ENCODE measurements around the gene GGACT.
"Not testable (repeated sequence)": the region's sequence is repeated elsewhere in the genome, so short reads cannot be mapped to it uniquely, and the experiment has no call there.

GGACT gene

GRCh38 chr13:100534147-100534843 is 54.3 kb downstream of the GGACT start:
- no peak overlapping the region for H3K4me3 ChIP-seq (ENCODE audit: low read depth, low read length)
- no peak for DNase-seq (ENCODE audit: low read depth)

- no peak overlapping the region for H3K4me3 ChIP-seq (ENCODE audit: low read depth, low read length)
- no peak for DNase-seq (ENCODE audit: low read depth)
Measured at GRCh38 chr13:100533588-100534041, 55.0 kb downstream of the GGACT start.

- no peak overlapping the region for H3K4me3 ChIP-seq (ENCODE audit: low read depth, low read length)
- no peak for DNase-seq (ENCODE audit: low read depth)
Measured at GRCh38 chr13:100532836-100533435, 55.7 kb downstream of the GGACT start.

GRCh38 chr13:100532090-100532766 is 56.4 kb downstream of the GGACT start:
- no peak for DNase-seq (ENCODE audit: low read depth)
- no peak overlapping the region for H3K4me3 ChIP-seq (ENCODE audit: low read depth, low read length)

- no peak for DNase-seq (ENCODE audit: low read depth)
- no peak overlapping the region for H3K4me3 ChIP-seq (ENCODE audit: low read depth, low read length)
Measured at GRCh38 chr13:100530671-100531213, 57.8 kb downstream of the GGACT start.

GRCh38 chr13:100529666-100530377 is 58.8 kb downstream of the GGACT start:
- no peak for DNase-seq (ENCODE audit: low read depth)
- H3K4me3 ChIP-seq (ENCODE audit: low read depth, low read length): no peak overlapping the region

- H3K4me3 ChIP-seq (ENCODE audit: low read depth, low read length): no peak overlapping the region
- no peak for DNase-seq (ENCODE audit: low read depth)
Measured at GRCh38 chr13:100528820-100529219, 59.8 kb downstream of the GGACT start.

- no peak overlapping the region for H3K4me3 ChIP-seq (ENCODE audit: low read depth, low read length)
- DNase-seq (ENCODE audit: low read depth): no peak
Measured at GRCh38 chr13:100528353-100528752, 60.2 kb downstream of the GGACT start.

- no peak overlapping the region for H3K4me3 ChIP-seq (ENCODE audit: low read depth, low read length)
- no peak for DNase-seq (ENCODE audit: low read depth)
Measured at GRCh38 chr13:100527644-100528043, 60.9 kb downstream of the GGACT start.

GRCh38 chr13:100526318-100527000 is 62.1 kb downstream of the GGACT start:
- H3K4me3 ChIP-seq (ENCODE audit: low read depth, low read length): no peak overlapping the region
- no peak for DNase-seq (ENCODE audit: low read depth)

- no peak overlapping the region for H3K4me3 ChIP-seq (ENCODE audit: low read depth, low read length)
- no peak for DNase-seq (ENCODE audit: low read depth)
Measured at GRCh38 chr13:100525453-100526317, 62.9 kb downstream of the GGACT start.

GRCh38 chr13:100524688-100525087 is 63.9 kb downstream of the GGACT start:
- not testable (repeated sequence) for H3K4me3 ChIP-seq (ENCODE audit: low read depth, low read length); DNase-seq (ENCODE audit: low read depth)

GRCh38 chr13:100523981-100524386 is 64.6 kb downstream of the GGACT start:
- no peak for DNase-seq (ENCODE audit: low read depth)
- no peak overlapping the region for H3K4me3 ChIP-seq (ENCODE audit: low read depth, low read length)

GRCh38 chr13:100523411-100523810 is 65.2 kb downstream of the GGACT start:
- no peak overlapping the region for H3K4me3 ChIP-seq (ENCODE audit: low read depth, low read length)
- DNase-seq (ENCODE audit: low read depth): no peak

GRCh38 chr13:100522618-100523309 is 65.8 kb downstream of the GGACT start:
- no peak for DNase-seq (ENCODE audit: low read depth)

GRCh38 chr13:100521851-100522617 is 66.6 kb downstream of the GGACT start:
- H3K4me3 ChIP-seq (ENCODE audit: low read depth, low read length): no peak overlapping the region
- no peak for DNase-seq (ENCODE audit: low read depth)

More at GRCh38 chr13:100522618-100523309, 65.8 kb downstream of the GGACT start:
- no peak overlapping the region for H3K4me3 ChIP-seq (ENCODE audit: low read depth, low read length)
